ES-I3 (cell line): ENCODE data around the gene PLCB4.

Experiments used
- H3K36me3 ChIP-seq: 2 replicates; pipeline ENCODE4 v1.6.1; 2013; ENCODE audit warnings: mild to moderate bottlenecking, low read length, control low read depth, moderate library complexity; ENCODE audit not compliant: insufficient read depth
- H3K4me1 ChIP-seq: 2 replicates; pipeline ENCODE4 v1.6.1; 2013; ENCODE audit warnings: mild to moderate bottlenecking, control low read depth, low read length; ENCODE audit not compliant: insufficient read depth
- H3K9ac ChIP-seq: 2 replicates; pipeline ENCODE4 v1.6.1; 2013; ENCODE audit warnings: low read depth, mild to moderate bottlenecking, low read length, moderate library complexity
- H3K9me3 ChIP-seq: 2 replicates; pipeline ENCODE4 v1.6.1; 2013; ENCODE audit warnings: mild to moderate bottlenecking, low read length, moderate library complexity; ENCODE audit not compliant: control insufficient read depth, insufficient read depth

PLCB4 gene

GRCh38 chr20:9402546-9402945 is 333.7 kb downstream of the PLCB4 start:
- H3K36me3 ChIP-seq: no peaks in the 10 kb centered on the region
- H3K9ac ChIP-seq: no peak overlapping the region
- H3K9me3 ChIP-seq: no peaks in the 10 kb centered on the region
- peaks cover 12% of the 10 kb centered on the region; the same call in 1 of the 2 replicates for H3K4me1 ChIP-seq

- H3K9ac ChIP-seq: no peak overlapping the region
- H3K36me3 ChIP-seq: no peaks in the 10 kb centered on the region
- H3K9me3 ChIP-seq: no peaks in the 10 kb centered on the region
- H3K4me1 ChIP-seq: peaks cover 12% of the 10 kb centered on the region; the same call in 1 of the 2 replicates
Observed at GRCh38 chr20:9403448-9403847, 334.6 kb downstream of the PLCB4 start.

- no peaks in the 10 kb centered on the region for H3K4me1 ChIP-seq
- H3K9ac ChIP-seq: no peak overlapping the region
- no peaks in the 10 kb centered on the region for H3K36me3 ChIP-seq
- H3K9me3 ChIP-seq: no peaks in the 10 kb centered on the region
Observed at GRCh38 chr20:9407805-9408421, 339.0 kb downstream of the PLCB4 start.

GRCh38 chr20:9408422-9409300 is 339.8 kb downstream of the PLCB4 start:
- Histone ChIP-seq H3K9ac (no peak overlapping the region), H3K4me1 (no peaks in the 10 kb centered on the region), H3K36me3 (peaks cover under 1% of the 10 kb centered on the region; the same call in 1 of the 2 replicates), H3K9me3 (no peaks in the 10 kb centered on the region)

GRCh38 chr20:9409352-9409751 is 340.5 kb downstream of the PLCB4 start:
- H3K9ac ChIP-seq: no peak overlapping the region
- H3K4me1 ChIP-seq: no peaks in the 10 kb centered on the region
- no peaks in the 10 kb centered on the region for H3K9me3 ChIP-seq
- peaks cover 3% of the 10 kb centered on the region; the same call in 1 of the 2 replicates for H3K36me3 ChIP-seq

GRCh38 chr20:9409981-9410380 is 341.1 kb downstream of the PLCB4 start:
- no peak overlapping the region for H3K9ac ChIP-seq

GRCh38 chr20:9411833-9412232 is 342.9 kb downstream of the PLCB4 start:
- H3K36me3 ChIP-seq: peaks cover 3% of the 10 kb centered on the region; the same call in 1 of the 2 replicates
- H3K9ac ChIP-seq: no peak overlapping the region
- no peaks in the 10 kb centered on the region for H3K9me3 ChIP-seq
- no peaks in the 10 kb centered on the region for H3K4me1 ChIP-seq

More at GRCh38 chr20:9409981-9410380, 341.1 kb downstream of the PLCB4 start:
- peaks cover 3% of the 10 kb centered on the region; the same call in 1 of the 2 replicates for H3K36me3 ChIP-seq
- no peaks in the 10 kb centered on the region for H3K4me1 ChIP-seq
- no peaks in the 10 kb centered on the region for H3K9me3 ChIP-seq

GRCh38 chr20:9412309-9412708 is 343.4 kb downstream of the PLCB4 start:
- Histone ChIP-seq H3K9ac (no peak overlapping the region), H3K9me3 (no peaks in the 10 kb centered on the region), H3K4me1 (no peaks in the 10 kb centered on the region), H3K36me3 (peaks cover 3% of the 10 kb centered on the region; the same call in 1 of the 2 replicates)

GRCh38 chr20:9413001-9413400 is 344.1 kb downstream of the PLCB4 start:
- peaks cover 3% of the 10 kb centered on the region; the same call in 1 of the 2 replicates for H3K36me3 ChIP-seq
- H3K4me1 ChIP-seq: no peaks in the 10 kb centered on the region
- no peak overlapping the region for H3K9ac ChIP-seq
- no peaks in the 10 kb centered on the region for H3K9me3 ChIP-seq

GRCh38 chr20:9415426-9415825 is 346.5 kb downstream of the PLCB4 start:
- Histone ChIP-seq H3K36me3 (peaks cover 3% of the 10 kb centered on the region; the same call in 1 of the 2 replicates), H3K9me3 (no peaks in the 10 kb centered on the region), H3K4me1 (no peaks in the 10 kb centered on the region), H3K9ac (no peak overlapping the region)

- Histone ChIP-seq H3K9ac (no peak overlapping the region), H3K36me3 (peaks cover 3% of the 10 kb centered on the region; the same call in 1 of the 2 replicates), H3K9me3 (no peaks in the 10 kb centered on the region), H3K4me1 (no peaks in the 10 kb centered on the region)
Observed at GRCh38 chr20:9416421-9416820, 347.5 kb downstream of the PLCB4 start.

GRCh38 chr20:9417665-9418064 is 348.8 kb downstream of the PLCB4 start:
- peaks cover 3% of the 10 kb centered on the region; the same call in 1 of the 2 replicates for H3K36me3 ChIP-seq
- no peaks in the 10 kb centered on the region for H3K9me3 ChIP-seq
- no peaks in the 10 kb centered on the region for H3K4me1 ChIP-seq
- no peak overlapping the region for H3K9ac ChIP-seq

- Histone ChIP-seq H3K36me3 (no peaks in the 10 kb centered on the region), H3K9me3 (no peaks in the 10 kb centered on the region), H3K9ac (no peak overlapping the region), H3K4me1 (no peaks in the 10 kb centered on the region)
Observed at GRCh38 chr20:9422321-9423057, 353.6 kb downstream of the PLCB4 start.

- Histone ChIP-seq H3K9ac (no peak overlapping the region), H3K36me3 (no peaks in the 10 kb centered on the region), H3K4me1 (no peaks in the 10 kb centered on the region), H3K9me3 (no peaks in the 10 kb centered on the region)
Observed at GRCh38 chr20:9424551-9424950, 355.7 kb downstream of the PLCB4 start.
